Glutamatergic neuron (in vitro differentiated cells): ENCODE results near the gene NOXO1. TPM values are rescaled to one million over a fixed set of nuclear protein-coding genes. Genes with fewer than 3 reads are reported as not detected.
A peak's percentile ranks its signal among the peaks of the same experiment; 100 is the strongest.

ENCODE experiments used
- DNase-seq: peaks from one replicate; pipeline ENCODE4 v3.0.0; 2022
- H3K27ac Mint-ChIP-seq: one replicate; pipeline ENCODE4 v1.8.0; 2020; ENCODE audit warnings: mild to moderate bottlenecking, mixed read lengths, inconsistent platforms; ENCODE audit not compliant: unreplicated experiment
- H3K27me3 Mint-ChIP-seq: one replicate; pipeline ENCODE4 v1.8.0; 2020; ENCODE audit warnings: mild to moderate bottlenecking, moderate library complexity, mixed read lengths, inconsistent platforms; ENCODE audit not compliant: unreplicated experiment
- H3K36me3 Mint-ChIP-seq: one replicate; pipeline ENCODE4 v1.8.0; 2020; ENCODE audit warnings: mild to moderate bottlenecking, mixed read lengths, inconsistent platforms; ENCODE audit not compliant: unreplicated experiment
- H3K4me1 Mint-ChIP-seq: one replicate; pipeline ENCODE4 v1.8.0; 2020; ENCODE audit warnings: mild to moderate bottlenecking, low read depth, mixed read lengths, inconsistent platforms; ENCODE audit not compliant: unreplicated experiment
- H3K4me3 Mint-ChIP-seq: one replicate; pipeline ENCODE4 v1.8.0; 2020; ENCODE audit warnings: mild to moderate bottlenecking, mixed read lengths, inconsistent platforms; ENCODE audit not compliant: unreplicated experiment
- H3K9me3 Mint-ChIP-seq: one replicate; pipeline ENCODE4 v1.8.0; 2020; ENCODE audit warnings: mild to moderate bottlenecking, moderate library complexity, mixed read lengths, inconsistent platforms; ENCODE audit not compliant: unreplicated experiment
- total RNA-seq: library from RNA; stranded (reverse); fragmentation: NEBNext Ultra II Directional; extraction: Animal tissue kit (Norgen Biotek cat#: 25700); gene quantifications from one replicate; pipeline ENCODE4 v1.2.1, GENCODE V29; 2021; ENCODE audit not compliant: unreplicated experiment
- TF ChIP-seq, protein P1 (sequence below): fragments of 200-600 bp; sonication (generic); IDR thresholded peaks from one replicate; pipeline ENCODE4 v1.5.0; 2021; ENCODE audit not compliant: partially characterized antibody, unreplicated experiment

The NOXO1 gene
- total RNA-seq, 1 donor from 2014 or later: 1.3 TPM

DNA sequence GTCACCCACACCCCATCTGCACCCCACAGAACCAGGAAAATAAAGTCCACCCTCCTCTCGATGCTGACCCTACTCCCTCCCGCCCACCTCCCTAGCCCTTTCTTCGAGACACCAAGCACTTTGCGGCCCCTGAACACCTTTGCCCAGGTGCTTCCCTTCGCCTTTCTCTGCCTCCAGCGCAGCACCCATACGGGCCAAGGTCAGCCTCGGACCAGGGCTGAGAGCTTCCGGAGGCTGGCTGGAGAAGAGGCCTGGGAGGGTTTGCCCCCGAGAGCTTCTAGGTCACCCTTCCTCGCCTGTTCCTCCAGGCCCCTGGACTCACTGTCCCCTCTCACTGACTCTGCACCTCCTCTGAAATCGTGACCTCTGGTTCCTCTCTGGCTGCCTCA is 42.8 kb upstream of the NOXO1 start:
- H3K36me3 Mint-ChIP-seq: no peaks in the 10 kb centered on the region
- DNase-seq: no peak
- H3K4me3 Mint-ChIP-seq: peak overlapping the region; percentile 88
- H3K4me1 Mint-ChIP-seq: peaks cover 6% of the 10 kb centered on the region
- peak overlapping the region; percentile 86 for H3K27ac Mint-ChIP-seq
- H3K27me3 Mint-ChIP-seq: peaks cover 18% of the 10 kb centered on the region
- TF ChIP-seq, protein P1, sequence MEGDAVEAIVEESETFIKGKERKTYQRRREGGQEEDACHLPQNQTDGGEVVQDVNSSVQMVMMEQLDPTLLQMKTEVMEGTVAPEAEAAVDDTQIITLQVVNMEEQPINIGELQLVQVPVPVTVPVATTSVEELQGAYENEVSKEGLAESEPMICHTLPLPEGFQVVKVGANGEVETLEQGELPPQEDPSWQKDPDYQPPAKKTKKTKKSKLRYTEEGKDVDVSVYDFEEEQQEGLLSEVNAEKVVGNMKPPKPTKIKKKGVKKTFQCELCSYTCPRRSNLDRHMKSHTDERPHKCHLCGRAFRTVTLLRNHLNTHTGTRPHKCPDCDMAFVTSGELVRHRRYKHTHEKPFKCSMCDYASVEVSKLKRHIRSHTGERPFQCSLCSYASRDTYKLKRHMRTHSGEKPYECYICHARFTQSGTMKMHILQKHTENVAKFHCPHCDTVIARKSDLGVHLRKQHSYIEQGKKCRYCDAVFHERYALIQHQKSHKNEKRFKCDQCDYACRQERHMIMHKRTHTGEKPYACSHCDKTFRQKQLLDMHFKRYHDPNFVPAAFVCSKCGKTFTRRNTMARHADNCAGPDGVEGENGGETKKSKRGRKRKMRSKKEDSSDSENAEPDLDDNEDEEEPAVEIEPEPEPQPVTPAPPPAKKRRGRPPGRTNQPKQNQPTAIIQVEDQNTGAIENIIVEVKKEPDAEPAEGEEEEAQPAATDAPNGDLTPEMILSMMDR: no peak
- peaks cover 10% of the 10 kb centered on the region for H3K9me3 Mint-ChIP-seq

DNA sequence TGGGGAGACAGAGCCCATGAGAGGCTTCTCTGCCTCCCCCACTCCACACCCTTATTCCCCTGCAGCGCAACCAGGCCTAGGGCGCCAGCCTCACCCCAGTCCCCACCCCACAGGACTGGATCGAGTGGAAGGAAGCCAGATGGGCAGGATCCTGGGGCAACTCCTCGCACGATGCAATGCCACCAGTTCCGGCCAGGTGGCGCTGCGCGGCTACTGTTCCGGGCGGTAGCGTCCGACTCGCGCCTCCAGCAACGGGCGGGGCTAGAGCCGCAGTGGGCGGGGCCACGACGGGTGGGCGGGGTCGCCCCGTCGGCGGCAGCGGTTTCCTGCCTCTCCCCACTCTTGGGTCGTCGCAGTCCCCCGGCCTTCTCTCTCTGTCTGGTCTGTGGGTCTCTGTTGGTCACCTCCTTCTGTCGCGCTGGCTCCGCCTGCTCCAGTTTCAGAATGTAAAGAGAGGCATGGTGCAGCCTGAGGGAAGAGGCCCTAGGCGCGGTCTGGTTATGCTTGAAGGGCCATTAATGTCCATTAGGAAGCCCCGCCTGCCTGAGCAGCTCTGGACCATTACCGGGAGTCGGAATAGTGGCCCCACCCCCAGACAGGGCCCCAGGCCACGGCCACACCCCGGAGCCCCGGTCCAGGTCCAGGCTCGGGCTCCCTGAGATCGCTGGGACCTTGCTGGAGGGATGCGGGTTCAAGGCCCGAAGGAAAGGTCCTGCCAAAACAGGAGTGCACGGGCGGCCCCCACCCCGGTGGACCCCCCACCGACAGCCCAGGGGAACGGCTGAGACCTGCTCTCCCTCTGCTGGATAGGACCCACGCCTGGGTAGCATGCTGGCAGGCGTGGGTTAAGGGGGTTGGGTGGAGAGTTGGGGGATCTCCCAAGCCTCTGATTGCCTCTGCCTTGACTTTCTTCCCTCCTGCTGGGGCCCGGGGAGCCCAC is 42.1 kb upstream of the NOXO1 start:
- Mint-ChIP-seq H3K36me3 (no peaks in the 10 kb centered on the region), H3K4me3 (peak overlapping the region; percentile 83), H3K9me3 (peaks cover 10% of the 10 kb centered on the region), H3K4me1 (peaks cover 7% of the 10 kb centered on the region), H3K27ac (peak overlapping the region; percentile 77), H3K27me3 (peaks cover 20% of the 10 kb centered on the region)
- DNase-seq: peak; percentile 98
- TF ChIP-seq, protein P1: peak; percentile 98

DNA sequence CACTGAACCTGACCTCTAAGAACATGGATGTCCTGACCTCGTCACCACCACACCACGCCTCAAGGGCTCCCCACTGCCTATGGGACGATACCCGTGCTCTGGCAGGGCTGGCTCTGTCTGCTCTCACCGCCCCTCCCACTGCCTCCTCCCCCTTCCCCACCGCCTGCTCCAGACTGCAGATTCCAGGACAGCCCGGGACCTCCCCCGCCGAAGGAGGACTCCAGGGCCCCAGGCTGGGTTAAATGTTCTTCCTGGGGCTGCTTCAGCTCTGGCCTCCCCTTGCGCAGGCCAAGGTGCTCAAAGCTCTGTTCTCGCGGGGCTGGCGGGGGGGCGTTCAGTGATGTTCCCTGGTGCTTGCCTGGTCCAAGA is 41.4 kb upstream of the NOXO1 start:
- Mint-ChIP-seq H3K27ac (no peak overlapping the region), H3K4me3 (peak overlapping the region; percentile 69), H3K9me3 (peaks cover 10% of the 10 kb centered on the region), H3K36me3 (no peaks in the 10 kb centered on the region), H3K27me3 (peaks cover 21% of the 10 kb centered on the region), H3K4me1 (peaks cover 7% of the 10 kb centered on the region)
- no peak for DNase-seq
- TF ChIP-seq, protein P1: no peak

DNA sequence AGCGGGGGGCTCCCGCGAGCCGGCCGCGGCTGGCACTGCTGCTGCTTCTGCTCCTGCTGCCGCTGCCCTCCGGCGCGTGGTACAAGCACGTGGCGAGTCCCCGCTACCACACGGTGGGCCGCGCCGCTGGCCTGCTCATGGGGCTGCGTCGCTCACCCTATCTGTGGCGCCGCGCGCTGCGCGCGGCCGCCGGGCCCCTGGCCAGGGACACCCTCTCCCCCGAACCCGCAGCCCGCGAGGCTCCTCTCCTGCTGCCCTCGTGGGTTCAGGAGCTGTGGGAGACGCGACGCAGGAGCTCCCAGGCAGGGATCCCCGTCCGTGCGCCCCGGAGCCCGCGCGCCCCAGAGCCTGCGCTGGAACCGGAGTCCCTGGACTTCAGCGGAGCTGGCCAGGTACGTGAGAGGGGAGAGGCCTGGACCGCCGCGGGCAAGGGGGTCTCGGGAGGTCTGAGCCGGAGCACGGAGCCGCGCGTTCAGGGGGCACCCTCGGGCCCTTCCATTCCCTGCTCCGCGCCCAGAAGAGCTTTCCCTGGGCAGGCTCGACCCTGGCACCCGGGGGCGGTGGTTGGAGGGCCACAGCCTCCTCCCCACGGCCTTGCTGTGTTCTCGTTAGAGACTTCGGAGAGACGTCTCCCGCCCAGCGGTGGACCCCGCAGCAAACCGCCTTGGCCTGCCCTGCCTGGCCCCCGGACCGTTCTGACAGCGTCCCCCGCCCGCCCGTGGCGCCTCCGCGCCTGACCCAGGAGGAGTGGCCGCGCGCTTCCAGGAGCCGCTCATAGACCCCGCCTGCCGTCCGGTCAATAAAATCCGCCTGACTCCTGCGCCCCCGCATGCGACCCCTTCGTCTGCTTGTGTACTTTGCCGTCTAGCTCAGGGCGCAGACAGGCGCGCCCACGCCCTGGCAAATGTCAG is 38.9 kb upstream of the NOXO1 start:
- Mint-ChIP-seq H3K27ac (no peak overlapping the region), H3K9me3 (peaks cover 10% of the 10 kb centered on the region), H3K27me3 (peaks cover 16% of the 10 kb centered on the region), H3K4me3 (peak overlapping the region; percentile 64), H3K4me1 (peaks cover 10% of the 10 kb centered on the region), H3K36me3 (no peaks in the 10 kb centered on the region)
- peak; percentile 28 for DNase-seq
- TF ChIP-seq, protein P1: no peak
